ENCODE measurements around the gene TLNRD1.
"Not testable (repeated sequence)": the region's sequence is repeated elsewhere in the genome, so short reads cannot be mapped to it uniquely, and the experiment has no call there.

DNA sequence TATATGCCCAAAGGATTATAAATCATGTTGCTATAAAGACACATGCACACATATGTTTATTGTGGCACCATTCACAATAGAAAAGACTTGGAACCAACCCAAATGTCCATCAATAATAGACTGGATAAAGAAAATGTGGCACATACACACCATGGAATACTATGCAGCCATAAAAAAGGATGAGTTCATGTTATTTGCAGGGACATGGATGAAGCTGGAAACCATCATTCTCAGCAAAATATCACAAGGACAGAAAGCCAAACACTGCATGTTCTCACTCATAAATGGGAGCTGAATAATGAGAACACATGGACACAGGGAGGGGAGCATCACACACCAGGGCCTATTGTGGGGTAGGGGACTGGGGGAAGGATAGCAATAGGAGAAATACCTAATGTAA is 35.3 kb upstream of the TLNRD1 start:
- not testable (repeated sequence) for TF ChIP-seq CTCF (conservative IDR thresholded peaks at IDR 0.05 in 1 of 2, IDR thresholded peaks at IDR 0.05 in 1 of 2; ENCODE audit: extremely low read depth in 1 of 2, insufficient read depth in 1 of 2, low read depth in 1 of 2, low read length in 2 of 2); EZH2 (IDR thresholded peaks at IDR 0.05; ENCODE audit: borderline replicate concordance, low read length)

Data from mammary epithelial cell (primary cell).